Ramos (cell line): ENCODE results near the gene RIPOR2.
"Not testable (repeated sequence)": the region's sequence is repeated elsewhere in the genome, so short reads cannot be mapped to it uniquely, and the experiment has no call there.

ENCODE experiments used
- in situ Hi-C: fragments of 300-500 bp; cut with MboI; formaldehyde crosslinking; loops from one replicate; pipeline ENCODE4 v1.14.3; 2022; ENCODE audit warnings: low sequenced_read_pairs; ENCODE audit not compliant: unreplicated experiment

The RIPOR2 gene

GRCh38 chr6:24953726-24954125 is 18.0 kb upstream of the RIPOR2 start:
- in situ Hi-C loops: loop anchor here (5.0 kb wide), 1 partner anchor 34 kb away; no protein-coding TSS in a partner anchor

- in situ Hi-C loops: loop anchor here (5.0 kb wide), 1 partner anchor 35 kb away; no protein-coding TSS in a partner anchor
These were observed 16.1 kb upstream of the RIPOR2 start for GRCh38 chr6:24951811-24952299.

- in situ Hi-C loops: loop anchor here (5.0 kb wide), 1 partner anchor 37 kb away; no protein-coding TSS in a partner anchor
These were observed 14.6 kb upstream of the RIPOR2 start for GRCh38 chr6:24950218-24950941.

GRCh38 chr6:24949020-24949569 is 13.3 kb upstream of the RIPOR2 start:
- in situ Hi-C loops: no loop called here

GRCh38 chr6:24948261-24948660 is 12.5 kb upstream of the RIPOR2 start:
- in situ Hi-C loops: not testable (repeated sequence)

- in situ Hi-C loops: no loop called here
These were observed 11.9 kb upstream of the RIPOR2 start for GRCh38 chr6:24947636-24948035.

- in situ Hi-C loops: no loop called here
These were observed 9.3 kb upstream of the RIPOR2 start for GRCh38 chr6:24945054-24945453.

- in situ Hi-C loops: no loop called here
These were observed 8.0 kb upstream of the RIPOR2 start for GRCh38 chr6:24943774-24944173.

- in situ Hi-C loops: no loop called here
These were observed 4.7 kb upstream of the RIPOR2 start for GRCh38 chr6:24940311-24940917.

- in situ Hi-C loops: no loop called here
These were observed 1.0 kb upstream of the RIPOR2 start for GRCh38 chr6:24936641-24937317.

GRCh38 chr6:24933868-24934401 is 1.8 kb downstream of the RIPOR2 start:
- in situ Hi-C loops: no loop called here

- in situ Hi-C loops: no loop called here
These were observed 2.5 kb downstream of the RIPOR2 start for GRCh38 chr6:24933266-24933665.

- in situ Hi-C loops: no loop called here
These were observed 2.9 kb downstream of the RIPOR2 start for GRCh38 chr6:24932832-24933231.

- in situ Hi-C loops: no loop called here
These were observed 3.8 kb downstream of the RIPOR2 start for GRCh38 chr6:24931718-24932691.

GRCh38 chr6:24931296-24931695 is 4.5 kb downstream of the RIPOR2 start:
- in situ Hi-C loops: no loop called here

- in situ Hi-C loops: no loop called here
These were observed 5.3 kb downstream of the RIPOR2 start for GRCh38 chr6:24930431-24930871.

- in situ Hi-C loops: no loop called here
These were observed 6.5 kb downstream of the RIPOR2 start for GRCh38 chr6:24929242-24929641.

GRCh38 chr6:24927985-24928745 is 7.6 kb downstream of the RIPOR2 start:
- in situ Hi-C loops: no loop called here
